ENCODE measurements around the gene ABHD11. TPM values are rescaled to one million over a fixed set of nuclear protein-coding genes. Genes with fewer than 3 reads are reported as not detected.

Gene ABHD11
- total and polyA plus RNA-seq, 2 experiments from 2014 or later, result 18.7 to 24.6 TPM

- H4K20me1 ChIP-seq (replicated peaks; ENCODE audit: insufficient read depth), result peaks cover 9% of the 10 kb centered on the region
- H3K4me2 ChIP-seq, result peak overlapping the region; percentile 79
- ATAC-seq (peak; percentile 14), DNase-seq (ENCODE audit: low spot score) (peak; percentile 81)
- H3K4me3 Mint-ChIP-seq, result peak overlapping the region; percentile 35; the same call in 2 of the 3 replicates
- peaks cover 31% of the 10 kb centered on the region for H3K4me1 ChIP-seq (ENCODE audit: insufficient read depth)
- no peaks in the 10 kb centered on the region for H3K9me2 ChIP-seq (ENCODE audit: insufficient read depth)
- H3K36me3 ChIP-seq (ENCODE audit: insufficient read depth), result no peaks in the 10 kb centered on the region
- H3K27ac ChIP-seq (ENCODE audit: low read depth), result no peak overlapping the region
- no peak overlapping the region for H2AFZ ChIP-seq
- peaks cover 1% of the 10 kb centered on the region for H3K36me3 Mint-ChIP-seq (ENCODE audit: low read depth)
- peaks cover 33% of the 10 kb centered on the region for H3K27me3 Mint-ChIP-seq (ENCODE audit: insufficient read depth, low read depth, poor library complexity)
- H3K9me3 Mint-ChIP-seq, result no peaks in the 10 kb centered on the region
- H3K27ac Mint-ChIP-seq, result peak overlapping the region; percentile 98
- peaks cover 38% of the 10 kb centered on the region for H3K4me1 Mint-ChIP-seq
- H3K79me2 ChIP-seq (replicated peaks; ENCODE audit: insufficient read depth), result no peaks in the 10 kb centered on the region; the same call in 1 of the 2 replicates
- H3K27me3 ChIP-seq (ENCODE audit: insufficient read depth), result peaks cover 35% of the 10 kb centered on the region
- H3K4me3 ChIP-seq, result 0 out of 2 replicates have a peak overlapping the region, but pooled peaks have one; percentile 44
- H3F3A ChIP-seq (replicated peaks; ENCODE audit: low read depth), result peaks cover 8% of the 10 kb centered on the region
- TF ChIP-seq JUNB (IDR thresholded peaks at IDR 0.05; ENCODE audit: unreplicated experiment) (no peak), ETS1 (IDR thresholded peaks at IDR 0.05) (0 out of 2 replicates have a peak, but pooled peaks have one; percentile 19), CREB1 (CRISPR knock-in tag; IDR thresholded peaks at IDR 0.05; ENCODE audit: low read depth) (0 out of 2 replicates have a peak, but pooled peaks have one; percentile 9), EZH2 (IDR thresholded peaks at IDR 0.05; ENCODE audit: low read depth, unreplicated experiment) (no peak), NANOG (IDR thresholded peaks at IDR 0.05; ENCODE audit: borderline replicate concordance) (peak; percentile 62; the same call in 1 of the 2 replicates), ZNF114 (CRISPR knock-in tag; IDR thresholded peaks at IDR 0.05) (no peak), EZH2phosphoT487 (IDR thresholded peaks at IDR 0.05; ENCODE audit: unreplicated experiment) (no peak), POLR2AphosphoS5 (IDR thresholded peaks at IDR 0.05; ENCODE audit: low read depth) (peak; percentile 75), ZNF331 (CRISPR knock-in tag; IDR thresholded peaks at IDR 0.05; ENCODE audit: low read depth) (no peak), STAT1 (IDR thresholded peaks at IDR 0.05; ENCODE audit: unreplicated experiment) (no peak)
- TF ChIP-seq, protein P1, sequence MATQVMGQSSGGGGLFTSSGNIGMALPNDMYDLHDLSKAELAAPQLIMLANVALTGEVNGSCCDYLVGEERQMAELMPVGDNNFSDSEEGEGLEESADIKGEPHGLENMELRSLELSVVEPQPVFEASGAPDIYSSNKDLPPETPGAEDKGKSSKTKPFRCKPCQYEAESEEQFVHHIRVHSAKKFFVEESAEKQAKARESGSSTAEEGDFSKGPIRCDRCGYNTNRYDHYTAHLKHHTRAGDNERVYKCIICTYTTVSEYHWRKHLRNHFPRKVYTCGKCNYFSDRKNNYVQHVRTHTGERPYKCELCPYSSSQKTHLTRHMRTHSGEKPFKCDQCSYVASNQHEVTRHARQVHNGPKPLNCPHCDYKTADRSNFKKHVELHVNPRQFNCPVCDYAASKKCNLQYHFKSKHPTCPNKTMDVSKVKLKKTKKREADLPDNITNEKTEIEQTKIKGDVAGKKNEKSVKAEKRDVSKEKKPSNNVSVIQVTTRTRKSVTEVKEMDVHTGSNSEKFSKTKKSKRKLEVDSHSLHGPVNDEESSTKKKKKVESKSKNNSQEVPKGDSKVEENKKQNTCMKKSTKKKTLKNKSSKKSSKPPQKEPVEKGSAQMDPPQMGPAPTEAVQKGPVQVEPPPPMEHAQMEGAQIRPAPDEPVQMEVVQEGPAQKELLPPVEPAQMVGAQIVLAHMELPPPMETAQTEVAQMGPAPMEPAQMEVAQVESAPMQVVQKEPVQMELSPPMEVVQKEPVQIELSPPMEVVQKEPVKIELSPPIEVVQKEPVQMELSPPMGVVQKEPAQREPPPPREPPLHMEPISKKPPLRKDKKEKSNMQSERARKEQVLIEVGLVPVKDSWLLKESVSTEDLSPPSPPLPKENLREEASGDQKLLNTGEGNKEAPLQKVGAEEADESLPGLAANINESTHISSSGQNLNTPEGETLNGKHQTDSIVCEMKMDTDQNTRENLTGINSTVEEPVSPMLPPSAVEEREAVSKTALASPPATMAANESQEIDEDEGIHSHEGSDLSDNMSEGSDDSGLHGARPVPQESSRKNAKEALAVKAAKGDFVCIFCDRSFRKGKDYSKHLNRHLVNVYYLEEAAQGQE (IDR thresholded peaks at IDR 0.05; ENCODE audit: unreplicated experiment), result no peak
- TF ChIP-seq, protein P2, sequence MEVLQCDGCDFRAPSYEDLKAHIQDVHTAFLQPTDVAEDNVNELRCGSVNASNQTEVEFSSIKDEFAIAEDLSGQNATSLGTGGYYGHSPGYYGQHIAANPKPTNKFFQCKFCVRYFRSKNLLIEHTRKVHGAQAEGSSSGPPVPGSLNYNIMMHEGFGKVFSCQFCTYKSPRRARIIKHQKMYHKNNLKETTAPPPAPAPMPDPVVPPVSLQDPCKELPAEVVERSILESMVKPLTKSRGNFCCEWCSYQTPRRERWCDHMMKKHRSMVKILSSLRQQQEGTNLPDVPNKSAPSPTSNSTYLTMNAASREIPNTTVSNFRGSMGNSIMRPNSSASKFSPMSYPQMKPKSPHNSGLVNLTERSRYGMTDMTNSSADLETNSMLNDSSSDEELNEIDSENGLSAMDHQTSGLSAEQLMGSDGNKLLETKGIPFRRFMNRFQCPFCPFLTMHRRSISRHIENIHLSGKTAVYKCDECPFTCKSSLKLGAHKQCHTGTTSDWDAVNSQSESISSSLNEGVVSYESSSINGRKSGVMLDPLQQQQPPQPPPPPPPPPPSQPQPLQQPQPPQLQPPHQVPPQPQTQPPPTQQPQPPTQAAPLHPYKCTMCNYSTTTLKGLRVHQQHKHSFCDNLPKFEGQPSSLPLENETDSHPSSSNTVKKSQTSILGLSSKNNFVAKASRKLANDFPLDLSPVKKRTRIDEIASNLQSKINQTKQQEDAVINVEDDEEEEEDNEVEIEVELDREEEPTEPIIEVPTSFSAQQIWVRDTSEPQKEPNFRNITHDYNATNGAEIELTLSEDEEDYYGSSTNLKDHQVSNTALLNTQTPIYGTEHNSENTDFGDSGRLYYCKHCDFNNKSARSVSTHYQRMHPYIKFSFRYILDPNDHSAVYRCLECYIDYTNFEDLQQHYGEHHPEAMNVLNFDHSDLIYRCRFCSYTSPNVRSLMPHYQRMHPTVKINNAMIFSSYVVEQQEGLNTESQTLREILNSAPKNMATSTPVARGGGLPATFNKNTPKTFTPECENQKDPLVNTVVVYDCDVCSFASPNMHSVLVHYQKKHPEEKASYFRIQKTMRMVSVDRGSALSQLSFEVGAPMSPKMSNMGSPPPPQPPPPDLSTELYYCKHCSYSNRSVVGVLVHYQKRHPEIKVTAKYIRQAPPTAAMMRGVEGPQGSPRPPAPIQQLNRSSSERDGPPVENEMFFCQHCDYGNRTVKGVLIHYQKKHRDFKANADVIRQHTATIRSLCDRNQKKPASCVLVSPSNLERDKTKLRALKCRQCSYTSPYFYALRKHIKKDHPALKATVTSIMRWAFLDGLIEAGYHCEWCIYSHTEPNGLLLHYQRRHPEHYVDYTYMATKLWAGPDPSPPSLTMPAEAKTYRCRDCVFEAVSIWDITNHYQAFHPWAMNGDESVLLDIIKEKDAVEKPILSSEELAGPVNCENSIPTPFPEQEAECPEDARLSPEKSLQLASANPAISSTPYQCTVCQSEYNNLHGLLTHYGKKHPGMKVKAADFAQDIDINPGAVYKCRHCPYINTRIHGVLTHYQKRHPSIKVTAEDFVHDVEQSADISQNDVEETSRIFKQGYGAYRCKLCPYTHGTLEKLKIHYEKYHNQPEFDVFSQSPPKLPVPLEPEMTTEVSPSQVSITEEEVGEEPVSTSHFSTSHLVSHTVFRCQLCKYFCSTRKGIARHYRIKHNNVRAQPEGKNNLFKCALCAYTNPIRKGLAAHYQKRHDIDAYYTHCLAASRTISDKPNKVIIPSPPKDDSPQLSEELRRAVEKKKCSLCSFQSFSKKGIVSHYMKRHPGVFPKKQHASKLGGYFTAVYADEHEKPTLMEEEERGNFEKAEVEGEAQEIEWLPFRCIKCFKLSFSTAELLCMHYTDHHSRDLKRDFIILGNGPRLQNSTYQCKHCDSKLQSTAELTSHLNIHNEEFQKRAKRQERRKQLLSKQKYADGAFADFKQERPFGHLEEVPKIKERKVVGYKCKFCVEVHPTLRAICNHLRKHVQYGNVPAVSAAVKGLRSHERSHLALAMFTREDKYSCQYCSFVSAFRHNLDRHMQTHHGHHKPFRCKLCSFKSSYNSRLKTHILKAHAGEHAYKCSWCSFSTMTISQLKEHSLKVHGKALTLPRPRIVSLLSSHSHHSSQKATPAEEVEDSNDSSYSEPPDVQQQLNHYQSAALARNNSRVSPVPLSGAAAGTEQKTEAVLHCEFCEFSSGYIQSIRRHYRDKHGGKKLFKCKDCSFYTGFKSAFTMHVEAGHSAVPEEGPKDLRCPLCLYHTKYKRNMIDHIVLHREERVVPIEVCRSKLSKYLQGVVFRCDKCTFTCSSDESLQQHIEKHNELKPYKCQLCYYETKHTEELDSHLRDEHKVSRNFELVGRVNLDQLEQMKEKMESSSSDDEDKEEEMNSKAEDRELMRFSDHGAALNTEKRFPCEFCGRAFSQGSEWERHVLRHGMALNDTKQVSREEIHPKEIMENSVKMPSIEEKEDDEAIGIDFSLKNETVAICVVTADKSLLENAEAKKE (CRISPR knock-in tag; IDR thresholded peaks at IDR 0.05), result no peak
- TF ChIP-seq, protein P3, sequence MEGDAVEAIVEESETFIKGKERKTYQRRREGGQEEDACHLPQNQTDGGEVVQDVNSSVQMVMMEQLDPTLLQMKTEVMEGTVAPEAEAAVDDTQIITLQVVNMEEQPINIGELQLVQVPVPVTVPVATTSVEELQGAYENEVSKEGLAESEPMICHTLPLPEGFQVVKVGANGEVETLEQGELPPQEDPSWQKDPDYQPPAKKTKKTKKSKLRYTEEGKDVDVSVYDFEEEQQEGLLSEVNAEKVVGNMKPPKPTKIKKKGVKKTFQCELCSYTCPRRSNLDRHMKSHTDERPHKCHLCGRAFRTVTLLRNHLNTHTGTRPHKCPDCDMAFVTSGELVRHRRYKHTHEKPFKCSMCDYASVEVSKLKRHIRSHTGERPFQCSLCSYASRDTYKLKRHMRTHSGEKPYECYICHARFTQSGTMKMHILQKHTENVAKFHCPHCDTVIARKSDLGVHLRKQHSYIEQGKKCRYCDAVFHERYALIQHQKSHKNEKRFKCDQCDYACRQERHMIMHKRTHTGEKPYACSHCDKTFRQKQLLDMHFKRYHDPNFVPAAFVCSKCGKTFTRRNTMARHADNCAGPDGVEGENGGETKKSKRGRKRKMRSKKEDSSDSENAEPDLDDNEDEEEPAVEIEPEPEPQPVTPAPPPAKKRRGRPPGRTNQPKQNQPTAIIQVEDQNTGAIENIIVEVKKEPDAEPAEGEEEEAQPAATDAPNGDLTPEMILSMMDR (conservative IDR thresholded peaks at IDR 0.05; ENCODE audit: low read depth in 2 of 2), result no peak
Measured at GRCh38 chr7:73741600-73741999, 3.0 kb upstream of the ABHD11 start.

All from GM23338 (cell line).